Small intestine (tissue), 7 donors: ENCODE data around the gene SLC2A9. TPM values are rescaled to one million over a fixed set of nuclear protein-coding genes. Genes with fewer than 3 reads are reported as not detected.

Experiments used
- DNase-seq, 2 donors: peaks; one replicate each; pipeline versions ENCODE4 v3.0.0 to v3.0.0-alpha.2; 2013
- FAIRE-seq: peaks from 2 replicates; lab custom pipeline; 2012; peaks lifted over from hg19 to GRCh38; lab: Jason Lieb, UNC
- H3K27ac ChIP-seq, 3 donors: one replicate each; pipeline ENCODE4 v1.5.1; 2013; ENCODE audit warnings: low read length in 2 of 3, mild to moderate bottlenecking in 2 of 3, control low read depth in 1 of 3, inconsistent platforms in 1 of 3, low read depth in 1 of 3, moderate library complexity in 1 of 3
- H3K27me3 ChIP-seq, 3 donors: one replicate each; pipeline ENCODE4 v1.6.1; 2013; ENCODE audit warnings: low read length in 3 of 3, inconsistent platforms in 1 of 3; ENCODE audit not compliant: control insufficient read depth in 3 of 3, insufficient read depth in 3 of 3
- H3K36me3 ChIP-seq, 3 donors: one replicate each; pipeline ENCODE4 v1.6.1; 2013; ENCODE audit warnings: low read length in 3 of 3, inconsistent platforms in 1 of 3, low read depth in 1 of 3, mild to moderate bottlenecking in 1 of 3, moderate library complexity in 1 of 3; ENCODE audit not compliant: control insufficient read depth in 3 of 3, insufficient read depth in 2 of 3
- H3K4me1 ChIP-seq, 3 donors: one replicate each; pipeline ENCODE4 v1.6.1; 2013; ENCODE audit warnings: low read length in 2 of 3, inconsistent platforms in 1 of 3, low read depth in 1 of 3, mild to moderate bottlenecking in 1 of 3, moderate library complexity in 1 of 3; ENCODE audit not compliant: control insufficient read depth in 3 of 3, insufficient read depth in 2 of 3
- H3K4me3 ChIP-seq, 3 donors: one replicate each; pipeline ENCODE4 v1.5.1; 2013; ENCODE audit warnings: low read length in 3 of 3, control low read depth in 1 of 3, inconsistent platforms in 1 of 3, low read depth in 1 of 3, mild to moderate bottlenecking in 1 of 3, moderate library complexity in 1 of 3
- H3K9me3 ChIP-seq, 2 donors: one replicate each; pipeline ENCODE4 v1.6.1; 2013; ENCODE audit warnings: low read depth in 1 of 2, low read length in 1 of 2; ENCODE audit not compliant: control insufficient read depth in 2 of 2, insufficient read depth in 1 of 2
- WGBS, 3 donors: extraction: QIAGEN DNeasy Blood & Tissue Kit; methylation state at CpG; one replicate each; pipeline ENCODE4 v1.1.7; 2013; 5-methylcytosine and 5-hydroxymethylcytosine counted together
- polyA plus RNA-seq, 4 donors: library from polyadenylated mRNA; stranded (reverse) in 3 of 4; unstranded in 1 of 4; fragments of 200-250 nt in 3 of 4; fragments of 120-200 nt in 1 of 4; gene quantifications; one replicate each; pipeline versions ENCODE4 v1.2.1 to v1.2.3, GENCODE V29; 2013
- donor health status: healthy with polysubstance abuse.
- donor health status: control.
- donor health status: control.
- donor health status: Bipolar disorder and iron deficiency.
- donor health status: healthy.

The SLC2A9 gene
- polyA plus RNA-seq, 4 donors, result 7.4 to 34.4 (median 12.3) TPM

DNA sequence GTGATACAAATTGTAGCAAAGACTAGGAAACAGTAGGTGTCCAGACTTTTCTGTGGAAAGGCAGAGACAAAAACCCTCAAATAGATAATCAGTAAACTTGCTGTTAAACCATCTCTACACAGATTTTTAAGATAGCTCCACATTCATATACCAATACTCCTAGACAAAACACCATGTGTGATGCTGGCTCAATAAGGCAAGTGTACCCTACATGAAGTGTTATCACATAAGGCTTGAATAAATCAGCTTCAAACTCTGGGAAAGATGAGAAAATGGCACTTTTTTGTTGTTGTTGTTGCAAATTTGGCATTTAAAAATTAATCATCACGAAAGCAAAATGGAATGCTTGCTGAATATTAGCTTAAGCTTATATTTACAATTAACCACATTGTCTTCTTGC lies 194.7 kb downstream of the SLC2A9 start:
- no peaks in the 10 kb centered on the region for H3K27me3 ChIP-seq
- H3K27ac ChIP-seq, result no peak overlapping the region
- FAIRE-seq (no peak), DNase-seq (no peak)
- 83 to 95% (median 91%) methylated on average over 1 of the region's 1 CpG for WGBS, 3 donors
- no peaks in the 10 kb centered on the region for H3K4me1 ChIP-seq
- peaks cover 0 to 5% (median 1%) of the 10 kb centered on the region in 3 donors for H3K36me3 ChIP-seq
- H3K9me3 ChIP-seq, result no peaks in the 10 kb centered on the region
- H3K4me3 ChIP-seq, result no peak overlapping the region

DNA sequence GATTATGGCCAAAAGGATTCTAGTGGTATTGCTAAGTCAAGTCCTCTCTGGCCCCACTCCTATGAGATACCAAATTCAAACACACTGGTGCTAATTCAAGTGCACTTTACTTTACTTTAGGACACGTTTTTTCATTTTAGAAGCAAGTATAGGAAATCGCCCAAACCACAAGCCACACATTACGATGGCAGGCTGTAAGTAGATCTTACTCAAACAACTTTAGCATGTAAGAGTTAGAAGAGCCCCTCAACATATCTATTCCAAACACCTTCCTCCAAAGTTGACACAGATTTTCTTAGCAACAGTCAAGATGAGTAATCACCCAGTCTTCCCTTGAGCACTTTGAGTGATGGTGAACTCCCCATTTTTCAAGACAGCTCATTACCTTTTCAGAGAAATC lies 196.2 kb downstream of the SLC2A9 start:
- FAIRE-seq, result no peak
- DNase-seq, result no peak
- Histone ChIP-seq H3K9me3 (no peaks in the 10 kb centered on the region), H3K4me1 (no peaks in the 10 kb centered on the region), H3K27ac (no peak overlapping the region), H3K27me3 (no peaks in the 10 kb centered on the region), H3K4me3 (no peak overlapping the region), H3K36me3 (peaks cover 0 to 3% (median 1%) of the 10 kb centered on the region in 3 donors)
- WGBS, 3 donors, result 64 to 82% (median 79%) methylated on average over 3 of the region's 3 CpGs

DNA sequence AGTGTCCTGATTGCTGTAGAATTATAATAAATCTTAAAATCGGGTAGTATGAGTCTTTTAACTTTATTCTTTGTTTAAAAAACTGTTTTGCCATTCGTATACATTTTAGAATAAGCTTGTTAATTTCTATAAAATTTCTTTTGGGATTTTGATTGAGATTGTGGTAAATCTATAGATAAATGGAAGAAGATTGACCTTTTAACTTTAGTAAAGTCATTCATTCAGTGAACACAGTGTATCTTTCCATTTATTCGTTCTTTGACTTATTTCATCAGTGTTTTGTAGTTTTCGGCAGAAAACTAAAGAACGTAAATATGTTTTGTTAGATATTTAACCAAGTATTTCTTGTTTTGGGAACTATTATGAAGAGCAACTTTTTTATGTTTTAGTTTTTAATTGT lies 201.0 kb downstream of the SLC2A9 start:
- Histone ChIP-seq H3K27me3 (no peaks in the 10 kb centered on the region), H3K4me1 (no peaks in the 10 kb centered on the region), H3K36me3 (peaks cover 0 to 1% (median 0%) of the 10 kb centered on the region in 3 donors), H3K4me3 (no peak overlapping the region), H3K27ac (no peak overlapping the region), H3K9me3 (peaks cover 0 to 4% of the 10 kb centered on the region in 2 donors)
- FAIRE-seq (peak; percentile 75), DNase-seq (no peak)
- 74 to 75% (median 74%) methylated on average over 5 of the region's 5 CpGs for WGBS, 3 donors

DNA sequence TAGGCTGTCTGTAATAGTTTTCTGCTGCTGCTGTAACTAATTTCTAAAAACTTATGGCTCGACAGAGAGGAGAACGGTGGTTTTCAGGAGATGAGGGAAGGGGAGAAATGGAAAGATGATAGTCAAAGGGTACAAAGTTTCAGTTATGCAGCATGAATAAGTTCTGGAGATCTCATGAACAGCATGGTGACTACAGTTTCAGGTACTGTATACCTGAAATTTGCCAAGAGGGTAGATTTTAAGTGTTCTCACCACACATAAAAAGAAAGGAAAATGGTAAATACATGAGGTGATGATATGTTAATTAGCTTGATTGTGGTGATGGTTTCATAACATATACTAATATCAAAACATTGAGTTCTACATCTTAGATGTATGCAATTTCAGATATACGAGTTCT lies 205.0 kb downstream of the SLC2A9 start:
- DNase-seq (no peak), FAIRE-seq (no peak)
- H3K27me3 ChIP-seq, result no peaks in the 10 kb centered on the region
- 81 to 89% (median 81%) methylated on average over 3 of the region's 3 CpGs for WGBS, 3 donors
- peaks cover 0 to 4% of the 10 kb centered on the region in 2 donors for H3K9me3 ChIP-seq
- no peak overlapping the region for H3K27ac ChIP-seq
- H3K36me3 ChIP-seq, result no peaks in the 10 kb centered on the region
- no peaks in the 10 kb centered on the region for H3K4me1 ChIP-seq
- no peak overlapping the region for H3K4me3 ChIP-seq

DNA sequence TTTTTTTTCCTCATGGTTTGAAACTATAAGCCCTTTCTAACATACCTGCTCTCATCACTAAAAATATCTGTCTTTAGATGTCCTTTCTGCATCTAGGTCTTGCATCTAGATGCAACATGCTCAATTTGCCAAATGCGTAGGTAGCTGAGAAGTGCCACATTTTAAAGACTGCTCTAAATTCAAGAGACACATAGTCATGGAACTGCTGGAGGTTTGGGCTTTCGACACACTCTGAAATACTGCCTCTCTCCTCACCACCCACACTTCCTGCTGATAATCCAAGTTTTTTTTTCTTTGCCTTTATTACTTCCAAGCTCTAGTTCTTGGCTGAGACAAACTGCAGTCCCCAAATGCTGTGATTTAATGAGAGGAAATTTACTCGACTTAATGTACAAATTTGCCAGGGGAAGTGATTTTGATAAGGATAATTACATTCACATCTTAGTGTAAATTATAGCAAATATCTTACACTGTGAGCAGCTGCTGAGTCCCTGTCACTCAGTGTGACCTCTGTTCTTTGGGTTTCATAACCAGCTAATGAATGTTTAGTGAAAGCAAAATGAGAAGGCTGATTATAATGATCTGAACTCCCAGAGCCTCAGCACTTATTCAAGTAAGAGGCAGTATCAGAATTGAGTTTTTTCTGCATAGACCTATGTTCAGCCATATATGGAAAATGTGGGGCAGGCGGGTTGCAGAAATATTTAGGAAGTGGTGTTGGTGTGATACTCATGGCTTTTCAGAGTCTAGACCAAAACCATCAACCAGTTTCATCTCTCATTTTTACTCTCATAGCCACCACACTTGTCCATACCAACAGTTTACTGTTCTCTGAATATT lies 208.6 kb downstream of the SLC2A9 start:
- 40 to 64% (median 46%) methylated on average over 4 of the region's 4 CpGs for WGBS, 3 donors
- FAIRE-seq, result no peak
- no peaks in the 10 kb centered on the region for H3K4me1 ChIP-seq

DNA sequence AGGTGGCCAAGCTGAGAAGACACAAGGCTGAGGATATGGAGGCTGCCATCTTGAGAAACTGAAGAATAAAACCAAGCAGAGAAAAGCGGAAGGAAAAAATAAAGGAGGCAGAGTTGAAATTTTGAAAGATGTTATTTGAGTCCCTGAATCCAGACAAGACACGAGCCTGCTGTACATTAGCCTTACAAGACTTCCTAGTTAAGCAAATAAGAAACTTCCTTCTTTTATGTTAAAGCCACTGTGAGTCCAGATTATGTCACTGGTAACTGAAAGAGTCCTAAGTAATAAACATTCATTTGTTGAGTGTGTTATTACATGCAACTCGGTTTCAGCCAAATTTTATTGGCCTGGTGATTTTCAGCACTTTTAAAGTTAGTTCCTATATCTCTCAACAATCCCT lies 209.5 kb downstream of the SLC2A9 start:
- 71 to 81% (median 72%) methylated on average over 3 of the region's 3 CpGs for WGBS, 3 donors
- no peak for FAIRE-seq
- Histone ChIP-seq H3K27ac (no peak overlapping the region), H3K36me3 (peaks cover 0 to 8% (median 0%) of the 10 kb centered on the region in 3 donors), H3K4me1 (no peaks in the 10 kb centered on the region), H3K9me3 (no peaks in the 10 kb centered on the region), H3K27me3 (no peaks in the 10 kb centered on the region), H3K4me3 (no peak overlapping the region)
- no peak for DNase-seq

More for the DNA sequence above, 208.6 kb downstream of the SLC2A9 start:
- no peaks in the 10 kb centered on the region for H3K27me3 ChIP-seq
- no peaks in the 10 kb centered on the region for H3K9me3 ChIP-seq
- H3K4me3 ChIP-seq, result no peak overlapping the region
- peak in 1 of 2 donors; percentile 11 for DNase-seq
- peaks cover 0 to 5% (median 0%) of the 10 kb centered on the region in 3 donors for H3K36me3 ChIP-seq
- no peak overlapping the region for H3K27ac ChIP-seq

DNA sequence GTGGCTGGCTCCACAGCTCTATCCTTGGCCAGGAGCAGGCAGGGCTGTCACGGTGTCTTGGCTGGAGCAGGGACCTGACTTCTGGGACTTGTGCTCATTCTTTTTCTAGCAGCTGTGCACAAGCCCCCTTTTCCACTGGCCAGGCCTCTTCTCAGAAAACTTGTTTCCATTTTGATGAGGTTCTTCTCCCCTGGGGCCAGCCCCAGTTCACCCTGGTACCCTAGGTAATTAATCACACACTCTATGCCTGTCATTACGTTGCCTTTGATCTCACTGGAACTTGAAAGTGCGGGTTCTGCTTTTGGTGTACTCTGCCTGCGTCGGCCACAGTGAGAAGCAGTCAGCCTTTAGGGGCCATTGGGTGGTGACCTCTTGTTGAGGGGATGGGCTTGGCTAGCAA lies 213.2 kb downstream of the SLC2A9 start:
- FAIRE-seq (no peak), DNase-seq (no peak)
- Histone ChIP-seq H3K4me3 (no peak overlapping the region), H3K9me3 (no peaks in the 10 kb centered on the region), H3K27me3 (no peaks in the 10 kb centered on the region), H3K4me1 (no peaks in the 10 kb centered on the region), H3K36me3 (peaks cover 0 to 8% (median 0%) of the 10 kb centered on the region in 3 donors), H3K27ac (no peak overlapping the region)
- 76 to 84% (median 82%) methylated on average over 5 of the region's 5 CpGs for WGBS, 3 donors

DNA sequence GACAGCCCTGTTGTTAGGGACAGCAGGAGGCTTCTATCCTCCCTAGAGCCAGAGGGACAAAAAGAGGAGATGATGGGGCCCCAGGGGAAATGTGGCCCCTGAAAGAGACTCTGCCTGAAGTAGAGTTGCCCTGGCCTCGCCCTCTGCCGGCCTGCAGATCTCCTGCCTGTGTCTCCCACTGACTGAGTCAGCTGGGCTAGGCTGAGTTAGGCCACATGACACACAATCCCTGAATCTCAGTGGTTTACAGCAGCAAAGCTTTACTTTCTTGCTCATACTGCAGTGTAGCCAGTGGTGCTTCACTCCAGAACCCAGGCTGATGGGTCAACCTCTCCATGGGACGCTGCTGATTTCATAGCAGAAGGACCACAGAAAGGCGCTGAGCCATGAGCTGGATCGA lies 216.4 kb downstream of the SLC2A9 start:
- FAIRE-seq, result no peak
- 88 to 94% (median 91%) methylated on average over 5 of the region's 5 CpGs for WGBS, 3 donors
- DNase-seq, result no peak
- no peak overlapping the region for H3K4me3 ChIP-seq
- no peaks in the 10 kb centered on the region for H3K9me3 ChIP-seq
- no peaks in the 10 kb centered on the region for H3K27me3 ChIP-seq
- no peak overlapping the region for H3K27ac ChIP-seq
- no peaks in the 10 kb centered on the region for H3K4me1 ChIP-seq
- peaks cover 0 to 8% (median 0%) of the 10 kb centered on the region in 3 donors for H3K36me3 ChIP-seq
